Osteoblast (primary cell): ENCODE measurements around the gene CCDC83. TPM values are rescaled to one million over a fixed set of nuclear protein-coding genes. Genes with fewer than 3 reads are reported as not detected.
"Not testable (repeated sequence)": the region's sequence is repeated elsewhere in the genome, so short reads cannot be mapped to it uniquely, and the experiment has no call there.

ENCODE experiments used
- DNase-seq: peaks from one replicate; pipeline ENCODE4 v3.0.0; 2011; ENCODE audit warnings: low spot score, mixed read lengths; ENCODE audit not compliant: insufficient read length; ENCODE audit errors: missing footprints
- H2AFZ ChIP-seq: 2 replicates; pipeline ENCODE4 v1.6.0; 2011; ENCODE audit warnings: mild to moderate bottlenecking, low read length
- H3K27ac ChIP-seq: 2 replicates; pipeline ENCODE4 v1.5.1; 2011; ENCODE audit warnings: mild to moderate bottlenecking, low read depth, low read length, moderate library complexity
- H3K27me3 ChIP-seq: 2 replicates; pipeline ENCODE4 v1.6.0; 2012; ENCODE audit warnings: mild to moderate bottlenecking, control low read depth, inconsistent platforms, low read length, moderate library complexity; ENCODE audit not compliant: insufficient read depth
- H3K36me3 ChIP-seq: 2 replicates; pipeline ENCODE4 v1.5.1; 2011; ENCODE audit warnings: mild to moderate bottlenecking, low read length, control low read depth, moderate library complexity; ENCODE audit not compliant: insufficient read depth
- H3K4me1 ChIP-seq: 2 replicates; pipeline ENCODE4 v1.5.1; 2011; ENCODE audit warnings: mild to moderate bottlenecking, low read length, control low read depth, moderate library complexity; ENCODE audit not compliant: insufficient read depth
- H3K4me2 ChIP-seq: 2 replicates; pipeline ENCODE4 v1.6.0; 2011; ENCODE audit warnings: mild to moderate bottlenecking, low read length; ENCODE audit not compliant: insufficient read depth
- H3K4me3 ChIP-seq: fragments of 200-600 bp; sonication (generic); 3 replicates; pipeline ENCODE4 v1.5.1; 2012; ENCODE audit warnings: mild to moderate bottlenecking, low read length, inconsistent platforms; ENCODE audit not compliant: insufficient read depth
- H3K79me2 ChIP-seq: 2 replicates; pipeline ENCODE4 v1.6.0; 2012; ENCODE audit warnings: mild to moderate bottlenecking, low read length, control low read depth, inconsistent platforms; ENCODE audit not compliant: insufficient read depth
- H3K9me3 ChIP-seq: 2 replicates; pipeline ENCODE4 v1.5.1; 2011; ENCODE audit warnings: low read depth, low read length, control low read depth
- H4K20me1 ChIP-seq: 2 replicates; pipeline ENCODE4 v1.6.0; 2012; ENCODE audit warnings: mild to moderate bottlenecking, low read length, control low read depth; ENCODE audit not compliant: insufficient read depth
- CTCF ChIP-seq: IDR thresholded peaks from 2 replicates; pipeline ENCODE4 v1.5.1; 2011; ENCODE audit warnings: mild to moderate bottlenecking, low read depth, low read length, moderate library complexity; ENCODE audit errors: extremely low read depth
- total RNA-seq: library from RNA; depleted of rRNA; stranded (reverse); fragments of >200 nt; gene quantifications from 2 replicates; pipeline ENCODE4 v1.2.3, GENCODE V29; 2012

Gene CCDC83
- total RNA-seq, 1 donor, result not detected

- no peak for DNase-seq
- Histone ChIP-seq H4K20me1 (peaks cover 2% of the 10 kb centered on the region), H3K27me3 (no peaks in the 10 kb centered on the region), H3K4me3 (no peak overlapping the region), H3K79me2 (no peaks in the 10 kb centered on the region), H3K27ac (no peak overlapping the region), H3K9me3 (no peaks in the 10 kb centered on the region), H2AFZ (no peak overlapping the region), H3K4me1 (peaks cover 36% of the 10 kb centered on the region), H3K36me3 (peaks cover 19% of the 10 kb centered on the region), H3K4me2 (no peak overlapping the region)
- TF ChIP-seq CTCF, result no peak
These were observed 95.8 kb downstream of the CCDC83 start for GRCh38 chr11:85951049-85951405.

GRCh38 chr11:85951428-85952107 is 96.4 kb downstream of the CCDC83 start:
- no peak for TF ChIP-seq CTCF
- H3K4me2 ChIP-seq, result no peak overlapping the region
- H3K4me1 ChIP-seq, result peaks cover 35% of the 10 kb centered on the region
- H3K27ac ChIP-seq, result no peak overlapping the region
- no peaks in the 10 kb centered on the region for H3K27me3 ChIP-seq
- DNase-seq, result no peak
- H2AFZ ChIP-seq, result no peak overlapping the region
- no peak overlapping the region for H3K4me3 ChIP-seq
- peaks cover 24% of the 10 kb centered on the region for H3K36me3 ChIP-seq
- H3K79me2 ChIP-seq, result no peaks in the 10 kb centered on the region
- H3K9me3 ChIP-seq, result no peaks in the 10 kb centered on the region
- peaks cover 7% of the 10 kb centered on the region for H4K20me1 ChIP-seq

- peaks cover 27% of the 10 kb centered on the region for H3K36me3 ChIP-seq
- not testable (repeated sequence) for H3K9me3 ChIP-seq, H4K20me1 ChIP-seq
These were observed 96.9 kb downstream of the CCDC83 start for GRCh38 chr11:85952108-85952485.

GRCh38 chr11:85953491-85954143 is 98.4 kb downstream of the CCDC83 start:
- TF ChIP-seq CTCF, result no peak
- peaks cover 5% of the 10 kb centered on the region for H3K79me2 ChIP-seq

More at GRCh38 chr11:85952108-85952485, 96.9 kb downstream of the CCDC83 start:
- H3K79me2 ChIP-seq, H3K4me2 ChIP-seq, H2AFZ ChIP-seq, H3K4me3 ChIP-seq, H3K27ac ChIP-seq, H3K27me3 ChIP-seq, DNase-seq: not testable (repeated sequence)
- peaks cover 35% of the 10 kb centered on the region for H3K4me1 ChIP-seq

More at GRCh38 chr11:85953491-85954143, 98.4 kb downstream of the CCDC83 start:
- peaks cover 40% of the 10 kb centered on the region for H3K36me3 ChIP-seq
- peaks cover 21% of the 10 kb centered on the region for H3K4me1 ChIP-seq
- H3K27ac ChIP-seq, result no peak overlapping the region
- H4K20me1 ChIP-seq, result peaks cover 11% of the 10 kb centered on the region
- no peak for DNase-seq
- no peak overlapping the region for H3K4me3 ChIP-seq
- H3K9me3 ChIP-seq, result no peaks in the 10 kb centered on the region
- no peak overlapping the region for H3K4me2 ChIP-seq
- H3K27me3 ChIP-seq, result no peaks in the 10 kb centered on the region
- H2AFZ ChIP-seq, result no peak overlapping the region
